GM21717 (cell line): Measurements from ENCODE around the gene KIF16B.
"Not testable (repeated sequence)": the region's sequence is repeated elsewhere in the genome, so short reads cannot be mapped to it uniquely, and the experiment has no call there.

Experiments used
- ATAC-seq: cut with Tn5 transposase; IDR thresholded peaks from one replicate; pipeline ENCODE4 v1.9.1; 2021; ENCODE audit warnings: mild to moderate bottlenecking, moderate library complexity; ENCODE audit not compliant: unreplicated experiment

The KIF16B gene

GRCh38 chr20:16270314-16270931 lies 302.8 kb downstream of the KIF16B start:
- ATAC-seq, result no peak

- ATAC-seq, result no peak
Measured at GRCh38 chr20:16267526-16267925, 305.7 kb downstream of the KIF16B start.

GRCh38 chr20:16265334-16265733 lies 307.9 kb downstream of the KIF16B start:
- no peak for ATAC-seq

GRCh38 chr20:16263582-16263981 lies 309.7 kb downstream of the KIF16B start:
- no peak for ATAC-seq

- no peak for ATAC-seq
Measured at GRCh38 chr20:16262594-16262993, 310.7 kb downstream of the KIF16B start.

GRCh38 chr20:16261733-16262273 lies 311.4 kb downstream of the KIF16B start:
- ATAC-seq, result no peak

GRCh38 chr20:16260911-16261310 lies 312.3 kb downstream of the KIF16B start:
- no peak for ATAC-seq

- not testable (repeated sequence) for ATAC-seq
Measured at GRCh38 chr20:16260133-16260532, 313.1 kb downstream of the KIF16B start.

GRCh38 chr20:16258766-16259165 lies 314.5 kb downstream of the KIF16B start:
- no peak for ATAC-seq

- ATAC-seq, result no peak
Measured at GRCh38 chr20:16257813-16258430, 315.3 kb downstream of the KIF16B start.

- ATAC-seq, result no peak
Measured at GRCh38 chr20:16257021-16257420, 316.2 kb downstream of the KIF16B start.

- ATAC-seq, result no peak
Measured at GRCh38 chr20:16246870-16247269, 326.4 kb downstream of the KIF16B start.

- ATAC-seq, result no peak
Measured at GRCh38 chr20:16246291-16246690, 327.0 kb downstream of the KIF16B start.

- no peak for ATAC-seq
Measured at GRCh38 chr20:16245879-16246278, 327.4 kb downstream of the KIF16B start.

- no peak for ATAC-seq
Measured at GRCh38 chr20:16244892-16245291, 328.4 kb downstream of the KIF16B start.

- no peak for ATAC-seq
Measured at GRCh38 chr20:16243470-16243869, 329.8 kb downstream of the KIF16B start.

GRCh38 chr20:16241911-16242310 lies 331.3 kb downstream of the KIF16B start:
- ATAC-seq, result no peak

GRCh38 chr20:16240355-16240754 lies 332.9 kb downstream of the KIF16B start:
- ATAC-seq, result no peak

- no peak for ATAC-seq
Measured at GRCh38 chr20:16236589-16237241, 336.5 kb downstream of the KIF16B start.

GRCh38 chr20:16230402-16230801 lies 342.8 kb downstream of the KIF16B start:
- no peak for ATAC-seq

GRCh38 chr20:16229813-16230212 lies 343.4 kb downstream of the KIF16B start:
- ATAC-seq, result no peak

GRCh38 chr20:16228722-16229121 lies 344.5 kb downstream of the KIF16B start:
- no peak for ATAC-seq
